ENCODE measurements around the gene THADA.

The THADA gene

DNA sequence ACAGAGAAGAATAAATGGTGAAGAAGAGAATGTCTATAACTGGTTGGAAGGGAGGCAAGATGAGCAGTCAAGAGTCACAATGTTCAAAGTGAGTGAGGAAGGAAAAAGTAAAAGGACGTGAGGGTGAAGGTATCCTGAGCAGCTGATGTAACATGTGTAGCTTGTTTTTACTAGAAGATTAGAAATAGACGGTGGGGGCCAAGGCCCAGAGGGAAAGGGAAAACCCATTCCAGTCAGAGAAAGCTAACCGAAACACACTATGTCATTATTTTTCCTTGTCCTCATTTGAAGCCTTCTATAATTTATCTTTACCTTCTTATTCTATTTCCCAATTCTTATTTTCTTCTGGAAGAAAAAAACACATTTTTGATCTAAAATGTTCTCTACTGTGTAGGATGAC is 176.6 kb downstream of the THADA start:
- Histone ChIP-seq H3K4me1 (ENCODE audit: control insufficient read depth, low read length) (no peaks in the 10 kb centered on the region), H3K9me2 (replicated peaks; ENCODE audit: control insufficient read depth, low read length) (no peaks in the 10 kb centered on the region), H3F3A (ENCODE audit: control insufficient read depth, insufficient read depth) (no peaks in the 10 kb centered on the region), H3K9me3 (ENCODE audit: control insufficient read depth, insufficient read depth, low read length) (no peaks in the 10 kb centered on the region), H3K4me3 (ENCODE audit: low read length) (no peak overlapping the region), H3K27ac (ENCODE audit: low read depth, low read length) (no peak overlapping the region), H3K36me3 (ENCODE audit: control insufficient read depth, low read length) (peaks cover 4% of the 10 kb centered on the region), H4K20me1 (ENCODE audit: control insufficient read depth, insufficient read depth, low read depth, low read length) (no peaks in the 10 kb centered on the region), H3K27me3 (ENCODE audit: control insufficient read depth, low read length) (no peaks in the 10 kb centered on the region), H3K79me2 (ENCODE audit: control insufficient read depth, low read length) (no peaks in the 10 kb centered on the region), H3K4me2 (ENCODE audit: low read length) (no peak overlapping the region)
- TF ChIP-seq, protein P1, sequence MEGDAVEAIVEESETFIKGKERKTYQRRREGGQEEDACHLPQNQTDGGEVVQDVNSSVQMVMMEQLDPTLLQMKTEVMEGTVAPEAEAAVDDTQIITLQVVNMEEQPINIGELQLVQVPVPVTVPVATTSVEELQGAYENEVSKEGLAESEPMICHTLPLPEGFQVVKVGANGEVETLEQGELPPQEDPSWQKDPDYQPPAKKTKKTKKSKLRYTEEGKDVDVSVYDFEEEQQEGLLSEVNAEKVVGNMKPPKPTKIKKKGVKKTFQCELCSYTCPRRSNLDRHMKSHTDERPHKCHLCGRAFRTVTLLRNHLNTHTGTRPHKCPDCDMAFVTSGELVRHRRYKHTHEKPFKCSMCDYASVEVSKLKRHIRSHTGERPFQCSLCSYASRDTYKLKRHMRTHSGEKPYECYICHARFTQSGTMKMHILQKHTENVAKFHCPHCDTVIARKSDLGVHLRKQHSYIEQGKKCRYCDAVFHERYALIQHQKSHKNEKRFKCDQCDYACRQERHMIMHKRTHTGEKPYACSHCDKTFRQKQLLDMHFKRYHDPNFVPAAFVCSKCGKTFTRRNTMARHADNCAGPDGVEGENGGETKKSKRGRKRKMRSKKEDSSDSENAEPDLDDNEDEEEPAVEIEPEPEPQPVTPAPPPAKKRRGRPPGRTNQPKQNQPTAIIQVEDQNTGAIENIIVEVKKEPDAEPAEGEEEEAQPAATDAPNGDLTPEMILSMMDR (IDR thresholded peaks at IDR 0.05; ENCODE audit: low read depth, low read length, poor library complexity, severe bottlenecking), result no peak

DNA sequence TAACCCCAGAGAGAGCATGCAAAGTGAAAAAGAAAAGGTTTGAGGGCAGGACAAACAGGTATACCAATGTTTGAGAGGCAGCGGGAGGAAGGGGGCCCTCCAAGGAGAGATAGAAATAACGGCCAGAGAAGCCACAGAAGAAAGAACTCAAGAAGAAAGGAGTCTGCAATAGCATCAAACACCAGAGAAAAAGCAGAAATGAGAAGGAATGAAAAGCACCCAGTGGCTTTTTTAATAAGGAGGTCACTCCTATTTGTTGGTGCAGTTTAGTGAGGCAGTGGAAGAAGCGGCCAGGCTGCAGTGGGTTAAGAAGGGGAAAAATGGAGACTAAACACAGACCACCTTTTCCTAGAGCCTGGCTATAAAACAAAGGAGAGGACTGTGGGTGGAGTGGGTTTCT is 177.2 kb downstream of the THADA start:
- H3K4me3 ChIP-seq (ENCODE audit: low read length), result no peak overlapping the region
- H3F3A ChIP-seq (ENCODE audit: control insufficient read depth, insufficient read depth), result no peaks in the 10 kb centered on the region
- H3K4me2 ChIP-seq (ENCODE audit: low read length), result no peak overlapping the region
- no peak overlapping the region for H3K27ac ChIP-seq (ENCODE audit: low read depth, low read length)
- TF ChIP-seq EZH2phosphoT487 (IDR thresholded peaks at IDR 0.05; ENCODE audit: borderline replicate concordance, low read length), result no peak
- TF ChIP-seq, protein P1 (IDR thresholded peaks at IDR 0.05; ENCODE audit: low read depth, low read length, poor library complexity, severe bottlenecking), result no peak
- H3K4me1 ChIP-seq (ENCODE audit: control insufficient read depth, low read length), result no peaks in the 10 kb centered on the region
- H3K36me3 ChIP-seq (ENCODE audit: control insufficient read depth, low read length), result peaks cover 7% of the 10 kb centered on the region
- no peaks in the 10 kb centered on the region for H3K9me2 ChIP-seq (replicated peaks; ENCODE audit: control insufficient read depth, low read length)
- H4K20me1 ChIP-seq (ENCODE audit: control insufficient read depth, insufficient read depth, low read depth, low read length), result no peaks in the 10 kb centered on the region
- no peaks in the 10 kb centered on the region for H3K79me2 ChIP-seq (ENCODE audit: control insufficient read depth, low read length)
- H3K9me3 ChIP-seq (ENCODE audit: control insufficient read depth, insufficient read depth, low read length), result no peaks in the 10 kb centered on the region
- H3K27me3 ChIP-seq (ENCODE audit: control insufficient read depth, low read length), result no peaks in the 10 kb centered on the region

DNA sequence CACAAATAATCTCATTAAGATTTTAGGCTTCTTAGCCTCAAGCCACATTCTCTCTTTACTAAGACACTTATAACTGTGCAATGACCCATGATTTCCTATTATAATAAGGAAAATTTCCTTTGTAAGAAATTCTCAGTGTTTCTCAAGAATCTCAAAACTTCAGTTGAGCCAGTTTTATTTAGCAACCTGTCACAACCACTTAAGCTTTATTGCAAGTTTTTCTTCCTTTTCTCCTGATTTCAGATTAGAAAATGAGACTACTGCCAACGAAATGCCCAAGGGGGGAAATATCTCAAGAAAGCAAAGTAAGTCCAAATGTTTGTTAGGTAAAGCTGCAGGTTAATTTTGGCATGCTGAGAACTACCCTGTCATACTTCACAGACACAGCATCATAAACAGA is 178.5 kb downstream of the THADA start:
- no peaks in the 10 kb centered on the region for H4K20me1 ChIP-seq (ENCODE audit: control insufficient read depth, insufficient read depth, low read depth, low read length)
- H3K4me2 ChIP-seq (ENCODE audit: low read length), result no peak overlapping the region
- no peaks in the 10 kb centered on the region for H3K4me1 ChIP-seq (ENCODE audit: control insufficient read depth, low read length)
- H3K4me3 ChIP-seq (ENCODE audit: low read length), result no peak overlapping the region
- no peaks in the 10 kb centered on the region for H3K27me3 ChIP-seq (ENCODE audit: control insufficient read depth, low read length)
- no peaks in the 10 kb centered on the region for H3F3A ChIP-seq (ENCODE audit: control insufficient read depth, insufficient read depth)
- H3K27ac ChIP-seq (ENCODE audit: low read depth, low read length), result no peak overlapping the region
- no peak for TF ChIP-seq EZH2phosphoT487 (IDR thresholded peaks at IDR 0.05; ENCODE audit: borderline replicate concordance, low read length)
- TF ChIP-seq, protein P1 (IDR thresholded peaks at IDR 0.05; ENCODE audit: low read depth, low read length, poor library complexity, severe bottlenecking), result no peak
- no peaks in the 10 kb centered on the region for H3K79me2 ChIP-seq (ENCODE audit: control insufficient read depth, low read length)
- no peaks in the 10 kb centered on the region for H3K9me3 ChIP-seq (ENCODE audit: control insufficient read depth, insufficient read depth, low read length)
- no peaks in the 10 kb centered on the region for H3K9me2 ChIP-seq (replicated peaks; ENCODE audit: control insufficient read depth, low read length)
- H3K36me3 ChIP-seq (ENCODE audit: control insufficient read depth, low read length), result peaks cover 7% of the 10 kb centered on the region

DNA sequence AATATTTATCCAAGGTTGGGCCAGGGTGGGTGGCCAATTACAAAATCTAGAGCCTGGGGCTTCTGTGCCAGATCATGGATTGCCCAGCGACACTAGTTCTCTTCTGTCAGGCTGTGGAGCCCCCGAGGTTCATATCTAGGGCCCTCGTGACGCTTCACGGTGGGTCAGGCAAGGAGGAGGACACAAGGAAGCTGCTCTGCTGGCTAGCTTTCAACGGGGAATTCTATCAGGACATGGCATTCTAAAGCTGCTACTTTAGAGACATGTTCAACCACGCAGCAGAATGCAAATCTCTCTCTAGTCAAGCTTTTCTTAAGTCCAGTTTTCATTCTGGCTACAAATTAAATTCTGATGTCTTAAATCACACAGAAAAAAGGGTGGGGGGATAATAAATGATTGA is 180.2 kb downstream of the THADA start:
- Histone ChIP-seq H3K79me2 (ENCODE audit: control insufficient read depth, low read length) (no peaks in the 10 kb centered on the region), H3K36me3 (ENCODE audit: control insufficient read depth, low read length) (peaks cover 7% of the 10 kb centered on the region), H3K4me1 (ENCODE audit: control insufficient read depth, low read length) (no peaks in the 10 kb centered on the region), H3K4me3 (ENCODE audit: low read length) (no peak overlapping the region), H3F3A (ENCODE audit: control insufficient read depth, insufficient read depth) (no peaks in the 10 kb centered on the region), H3K27me3 (ENCODE audit: control insufficient read depth, low read length) (no peaks in the 10 kb centered on the region), H4K20me1 (ENCODE audit: control insufficient read depth, insufficient read depth, low read depth, low read length) (no peaks in the 10 kb centered on the region), H3K9me3 (ENCODE audit: control insufficient read depth, insufficient read depth, low read length) (no peaks in the 10 kb centered on the region), H3K27ac (ENCODE audit: low read depth, low read length) (no peak overlapping the region), H3K4me2 (ENCODE audit: low read length) (no peak overlapping the region), H3K9me2 (replicated peaks; ENCODE audit: control insufficient read depth, low read length) (no peaks in the 10 kb centered on the region)
- TF ChIP-seq, protein P1 (IDR thresholded peaks at IDR 0.05; ENCODE audit: low read depth, low read length, poor library complexity, severe bottlenecking), result no peak
- TF ChIP-seq EZH2phosphoT487 (IDR thresholded peaks at IDR 0.05; ENCODE audit: borderline replicate concordance, low read length), result no peak

Data from DOHH2 (cell line).